GM20000 (cell line): ENCODE data around the gene ENTPD6.
"Not testable (repeated sequence)": the region's sequence is repeated elsewhere in the genome, so short reads cannot be mapped to it uniquely, and the experiment has no call there.

Source experiments
- DNase-seq: peaks from one replicate; pipeline ENCODE4 v3.0.0; 2012; ENCODE audit warnings: low spot score
- TF ChIP-seq, protein P1 (sequence below): IDR thresholded peaks from 2 replicates; pipeline ENCODE4 v1.5.1; 2012; ENCODE audit warnings: mild to moderate bottlenecking, control low read depth; ENCODE audit errors: extremely low read depth, missing control alignments

ENTPD6 gene

DNA sequence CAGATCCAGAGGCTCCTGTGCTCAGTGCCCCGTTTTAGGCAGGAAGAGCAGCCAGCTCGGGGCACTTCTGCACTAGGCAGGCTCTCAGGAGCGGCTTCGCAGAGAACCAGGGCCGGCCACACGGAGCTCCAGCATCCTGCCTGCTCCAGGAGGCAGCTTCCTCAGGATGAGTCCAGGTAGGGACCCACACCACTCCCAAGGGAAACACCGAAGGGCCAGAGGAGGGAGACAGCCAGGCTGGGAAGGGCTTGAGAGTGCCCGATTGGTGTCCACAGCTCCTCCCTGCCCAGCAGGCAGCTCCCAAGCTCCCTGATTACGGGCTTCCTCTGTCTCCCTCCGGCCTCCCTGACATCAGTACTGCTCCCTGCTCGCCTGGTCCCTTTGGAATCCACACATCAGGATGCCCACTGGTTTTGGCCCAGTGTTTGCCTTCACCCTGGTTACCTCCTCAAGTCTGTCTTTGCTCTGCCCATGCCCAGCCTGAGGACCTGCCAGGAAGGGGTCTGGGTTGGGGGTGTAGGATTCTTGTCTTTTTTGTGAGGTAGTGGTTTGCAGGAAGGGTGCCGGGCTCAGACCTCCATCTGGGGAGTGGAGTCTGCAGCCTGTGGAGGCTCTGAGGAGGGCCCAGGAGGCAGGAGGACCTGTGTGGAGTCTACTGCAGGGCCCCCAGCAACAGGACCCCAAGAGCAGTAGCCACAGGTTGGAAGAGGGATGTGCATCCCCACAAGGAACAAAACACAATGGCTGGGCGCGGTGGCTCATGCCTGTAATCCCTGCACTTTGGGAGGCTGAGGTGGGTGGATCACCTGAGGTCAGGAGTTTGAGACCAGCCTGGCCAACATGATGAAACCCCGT, 41.2 kb downstream of the ENTPD6 start:
- DNase-seq, result no peak
- TF ChIP-seq, protein P1, sequence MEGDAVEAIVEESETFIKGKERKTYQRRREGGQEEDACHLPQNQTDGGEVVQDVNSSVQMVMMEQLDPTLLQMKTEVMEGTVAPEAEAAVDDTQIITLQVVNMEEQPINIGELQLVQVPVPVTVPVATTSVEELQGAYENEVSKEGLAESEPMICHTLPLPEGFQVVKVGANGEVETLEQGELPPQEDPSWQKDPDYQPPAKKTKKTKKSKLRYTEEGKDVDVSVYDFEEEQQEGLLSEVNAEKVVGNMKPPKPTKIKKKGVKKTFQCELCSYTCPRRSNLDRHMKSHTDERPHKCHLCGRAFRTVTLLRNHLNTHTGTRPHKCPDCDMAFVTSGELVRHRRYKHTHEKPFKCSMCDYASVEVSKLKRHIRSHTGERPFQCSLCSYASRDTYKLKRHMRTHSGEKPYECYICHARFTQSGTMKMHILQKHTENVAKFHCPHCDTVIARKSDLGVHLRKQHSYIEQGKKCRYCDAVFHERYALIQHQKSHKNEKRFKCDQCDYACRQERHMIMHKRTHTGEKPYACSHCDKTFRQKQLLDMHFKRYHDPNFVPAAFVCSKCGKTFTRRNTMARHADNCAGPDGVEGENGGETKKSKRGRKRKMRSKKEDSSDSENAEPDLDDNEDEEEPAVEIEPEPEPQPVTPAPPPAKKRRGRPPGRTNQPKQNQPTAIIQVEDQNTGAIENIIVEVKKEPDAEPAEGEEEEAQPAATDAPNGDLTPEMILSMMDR, result no peak

DNA sequence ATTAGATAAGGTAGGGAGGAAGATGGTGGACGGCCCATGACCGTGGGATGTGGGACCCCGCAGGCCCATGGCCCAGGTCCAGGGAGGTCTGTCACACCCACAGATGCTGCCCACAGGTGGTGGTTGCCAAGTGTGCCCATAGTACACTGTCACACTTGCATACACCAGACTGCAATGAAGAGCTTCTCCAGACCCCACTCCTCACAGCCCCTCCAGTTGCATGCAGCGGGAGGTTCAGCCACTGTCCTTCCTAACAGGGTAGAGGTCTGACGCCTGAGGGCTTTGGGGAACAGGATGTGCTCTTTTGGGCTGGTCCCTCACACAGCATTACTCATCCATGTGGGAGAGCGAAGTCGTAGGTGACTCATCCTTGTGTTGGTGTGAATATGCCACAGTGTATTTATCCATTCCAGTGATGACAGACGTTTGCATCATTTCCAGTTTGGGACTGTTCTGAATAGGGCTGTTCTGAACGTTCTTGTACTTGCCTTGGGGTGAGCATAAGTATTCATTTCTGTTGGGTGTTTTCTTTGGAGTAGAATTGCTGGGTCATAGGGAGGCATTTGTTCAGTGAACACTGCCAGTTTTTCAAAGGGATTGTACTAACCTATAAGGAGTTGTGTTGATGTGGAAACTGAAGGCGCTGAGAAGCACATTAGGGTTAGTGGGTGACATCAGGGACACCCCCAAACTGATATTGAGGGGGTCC, 42.3 kb downstream of the ENTPD6 start:
- TF ChIP-seq, protein P1, result no peak
- DNase-seq, result no peak

DNA sequence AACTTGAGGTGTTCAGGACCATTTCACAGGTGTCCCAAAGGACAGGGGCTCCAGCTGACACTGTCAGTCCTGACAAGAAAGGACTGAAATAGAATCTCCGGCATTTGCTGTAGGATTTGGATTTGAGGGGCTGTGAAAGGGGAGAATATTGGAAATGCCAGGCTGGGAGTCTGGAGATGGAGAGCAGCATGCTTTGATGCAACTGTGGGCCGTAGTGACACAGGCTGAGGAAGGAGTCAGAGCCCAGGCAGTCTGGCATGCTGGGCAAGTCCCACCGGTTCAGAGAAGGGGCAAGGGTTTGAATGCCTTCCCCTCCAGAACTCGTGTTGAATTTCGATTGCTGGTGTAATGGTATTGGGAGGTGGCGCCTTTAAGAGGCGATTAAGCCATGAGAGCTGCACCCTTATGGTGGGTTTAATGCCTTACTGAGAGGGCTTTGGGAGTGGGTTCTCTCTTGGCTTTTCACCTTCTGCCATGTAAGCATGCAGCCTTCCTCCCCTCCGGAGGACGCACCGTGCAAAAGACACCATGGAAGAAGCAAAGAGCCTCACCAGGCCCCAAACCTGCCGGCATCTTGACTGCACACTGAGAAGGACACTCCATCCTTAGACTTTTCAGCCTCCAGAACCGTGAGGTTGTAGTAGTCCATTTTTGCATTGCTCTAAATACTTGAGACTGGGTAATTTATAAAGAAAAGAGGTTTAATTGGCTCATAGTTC, 43.0 kb downstream of the ENTPD6 start:
- TF ChIP-seq, protein P1, result no peak
- no peak for DNase-seq

DNA sequence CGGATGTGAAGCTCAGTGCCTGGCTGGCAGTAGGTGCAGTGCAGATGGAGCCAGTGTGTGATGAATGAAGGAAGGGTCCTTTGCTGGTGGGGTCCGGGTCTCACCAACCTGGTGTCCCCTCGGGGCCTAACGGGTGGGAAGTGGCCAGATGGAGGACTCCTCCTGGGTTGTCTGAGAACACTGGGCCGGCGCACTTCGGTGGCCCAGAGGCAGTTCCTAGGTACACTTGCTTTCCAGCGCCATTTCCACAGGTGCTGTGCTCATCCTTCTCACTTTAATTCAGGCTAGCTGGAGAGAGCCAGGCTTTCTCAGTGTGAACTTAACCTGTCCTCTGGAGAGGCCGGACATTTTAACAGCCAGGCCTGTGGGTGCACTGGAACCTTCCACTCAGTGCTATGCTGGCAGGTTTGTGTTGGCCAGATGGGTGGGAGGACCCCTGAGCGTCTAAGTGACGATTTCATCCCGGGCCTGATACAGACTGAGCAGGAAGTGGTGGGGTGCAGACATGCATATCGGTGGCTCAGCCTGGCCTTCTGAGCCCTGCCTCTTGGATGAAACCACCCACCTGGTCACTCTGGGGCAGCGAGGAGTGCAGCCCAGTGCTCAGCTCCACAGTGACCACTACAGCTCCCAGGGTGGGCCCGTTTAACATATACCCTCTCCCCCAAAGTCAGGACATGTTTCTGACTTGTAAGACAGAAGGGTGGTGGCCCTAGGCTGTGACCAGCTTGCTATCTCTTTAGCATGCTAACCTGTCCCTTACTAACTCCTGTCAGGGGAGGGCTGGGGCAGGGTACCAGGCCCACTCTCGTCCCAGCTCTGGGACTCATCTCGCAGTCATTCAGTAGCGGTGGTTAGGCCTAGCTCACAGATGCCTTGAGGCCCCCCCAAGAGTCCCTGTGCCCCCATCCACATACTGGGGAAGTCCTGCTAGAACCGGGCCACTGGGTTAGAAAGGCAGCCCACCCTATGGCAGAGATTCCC, 44.2 kb downstream of the ENTPD6 start:
- DNase-seq, result no peak
- TF ChIP-seq, protein P1, result no peak

DNA sequence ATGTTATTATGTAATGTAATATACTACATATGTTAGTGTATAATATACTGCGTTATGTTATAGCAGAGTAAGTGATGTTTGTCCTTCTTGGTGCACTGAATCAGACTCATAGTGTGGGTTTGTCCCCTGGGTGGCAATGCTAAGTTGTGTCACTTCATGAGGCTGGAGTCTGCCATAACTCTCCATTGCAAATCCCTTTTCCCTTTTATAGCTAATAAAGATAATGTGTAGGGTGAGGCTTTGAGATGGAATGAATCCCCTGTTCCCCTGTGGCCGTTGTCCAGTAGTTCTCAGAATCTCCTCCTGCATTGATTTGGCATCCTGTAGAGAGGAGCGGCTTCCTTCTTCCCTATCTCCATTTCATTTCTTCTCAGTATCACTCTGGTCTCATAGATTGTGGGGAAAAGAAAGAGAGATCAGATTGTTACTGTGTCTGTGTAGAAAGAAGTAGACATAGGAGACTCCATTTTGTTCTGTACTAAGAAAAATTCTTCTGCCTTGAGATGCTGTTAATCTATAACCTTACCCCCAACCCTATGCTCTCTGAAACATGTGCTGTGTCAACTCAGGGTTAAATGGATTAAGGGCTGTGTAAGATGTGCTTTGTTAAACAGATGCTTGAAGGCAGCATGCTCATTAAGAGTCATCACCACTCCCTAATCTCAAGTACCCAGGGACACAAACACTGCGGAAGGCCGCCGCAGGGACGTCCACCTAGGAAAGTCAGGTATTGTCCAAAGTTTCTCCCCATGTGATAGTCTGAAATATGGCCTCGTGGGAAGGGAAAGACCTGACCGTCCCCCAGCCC, 45.5 kb downstream of the ENTPD6 start:
- not testable (repeated sequence) for DNase-seq

DNA sequence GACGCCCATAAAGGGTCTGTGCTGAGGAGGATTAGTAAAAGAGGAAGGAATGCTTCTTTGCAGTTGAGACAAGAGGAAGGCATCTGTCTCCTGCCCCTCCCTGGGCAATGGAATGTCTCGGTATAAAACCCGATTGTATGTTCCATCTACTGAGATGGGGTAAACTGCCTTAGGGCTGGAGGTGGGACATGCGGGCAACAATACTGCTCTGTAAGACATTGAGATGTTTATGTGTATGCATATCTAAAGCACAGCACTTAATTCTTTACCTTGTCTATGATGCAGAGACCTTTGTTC, 46.1 kb downstream of the ENTPD6 start:
- DNase-seq, result not testable (repeated sequence)

DNA sequence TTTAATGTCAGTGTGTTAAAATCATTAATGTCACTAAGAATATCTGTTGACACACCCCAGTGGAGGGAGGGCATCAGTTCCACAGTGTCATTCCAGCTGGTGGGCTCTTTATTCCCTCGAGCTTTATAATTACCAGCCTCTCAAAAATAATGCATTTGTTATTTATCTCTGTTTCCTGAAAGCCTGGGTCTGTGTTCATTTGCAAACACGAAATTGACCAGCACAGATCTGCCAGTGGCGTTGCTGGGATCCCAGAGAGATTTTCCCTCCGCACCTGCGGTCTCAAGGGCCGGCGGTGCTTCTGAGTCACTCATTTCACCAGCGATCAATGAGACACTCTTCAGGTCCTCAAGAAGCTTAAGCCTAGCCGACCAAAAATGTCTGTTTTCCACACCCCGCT, 46.7 kb downstream of the ENTPD6 start:
- TF ChIP-seq, protein P1, result no peak
- no peak for DNase-seq
